Psoas muscle (tissue), 8 donors: ENCODE data around the gene ACTBL2. TPM values are rescaled to one million over a fixed set of nuclear protein-coding genes. Genes with fewer than 3 reads are reported as not detected.

ENCODE experiments used
- ATAC-seq, 4 donors: fragments of 200-7000 bp; cut with Tn5 transposase; one replicate each; pipeline ENCODE4 v1.9.1; 2020; ENCODE audit warnings: moderate library complexity in 3 of 4, mild to moderate bottlenecking in 2 of 4
- DNase-seq, 2 donors: peaks; one replicate each; pipeline ENCODE4 v3.0.0-alpha.2; 2020
- H3K27ac ChIP-seq: fragments of 200-600 bp; one replicate; pipeline ENCODE4 v1.8.0; 2022
- H3K27me3 ChIP-seq, 3 donors: fragments of 200-600 bp in 1 of 3; one replicate each; pipeline versions ENCODE4 v1.6.1 to v1.8.0; 2013 to 2022; ENCODE audit warnings: low read length in 2 of 3, mild to moderate bottlenecking in 2 of 3, moderate library complexity in 1 of 3; ENCODE audit not compliant: insufficient read depth in 3 of 3
- H3K36me3 ChIP-seq, 2 donors: fragments of 200-600 bp in 1 of 2; one replicate each; pipeline versions ENCODE4 v1.6.1 to v1.8.0; 2013 to 2022; ENCODE audit warnings: low read depth in 1 of 2, mild to moderate bottlenecking in 1 of 2, moderate library complexity in 1 of 2; ENCODE audit not compliant: insufficient read depth in 1 of 2
- H3K4me1 ChIP-seq: fragments of 200-600 bp; one replicate; pipeline ENCODE4 v1.8.0; 2022
- H3K4me3 ChIP-seq: fragments of 200-600 bp; one replicate; pipeline ENCODE4 v1.8.0; 2022; ENCODE audit warnings: mild to moderate bottlenecking
- H3K9me3 ChIP-seq: fragments of 200-600 bp; one replicate; pipeline ENCODE4 v1.8.0; 2022
- CTCF ChIP-seq: fragments of 200-600 bp; IDR thresholded peaks from one replicate; pipeline ENCODE4 v1.8.0; 2022; ENCODE audit warnings: antibody characterized with exemption
- WGBS, 3 donors: extraction: QIAGEN DNeasy Blood & Tissue Kit; methylation state at CpG; one replicate each; pipeline versions ENCODE4 v1.1.6 to v1.1.7; 2013; 5-methylcytosine and 5-hydroxymethylcytosine counted together
- intact Hi-C, 2 donors: fragments of 100-400 bp; cut with DNase I; formaldehyde crosslinking; loops; one replicate each; pipeline versions ENCODE4 v1.11.0 to v1.14.2; 2022
- polyA plus RNA-seq, 3 donors: library from polyadenylated mRNA; stranded (reverse); fragments of 200-250 nt; gene quantifications; one replicate each; pipeline ENCODE4 v1.2.3, GENCODE V29; 2013
- total RNA-seq, 4 donors: library from RNA; stranded (reverse); fragmentation: NEBNext Ultra II Directional in 2 of 4; extraction: Animal tissue kit (Norgen Biotek cat#: 25700) in 2 of 4; gene quantifications; one replicate each; pipeline versions ENCODE4 v1.2.1 to v1.2.4, GENCODE V29; 2021 to 2023
- donor health status: healthy with polysubstance abuse.
- donor health status: DM: no; HTN: no; CAD: no; lungs with moderate emphysema.
- donor health status: Bipolar disorder and iron deficiency.
- donor health status: healthy.
- donor health status: DM: yes; HTN: yes; CAD: no.
- donor health status: DM: no; HTN: no; CAD: no.
- donor health status: DM: no; HTN: no; CAD: no.
- donor health status: DM: yes; HTN: yes; CAD: no.

ACTBL2 gene
- total and polyA plus RNA-seq, 7 donors: not detected

- ATAC-seq (no peak), DNase-seq (no peak)
- WGBS, 3 donors: 49 to 63% (median 59%) methylated on average over 2 of the region's 2 CpGs
- H3K36me3 ChIP-seq: no peaks in the 10 kb centered on the region
- no peaks in the 10 kb centered on the region for H3K9me3 ChIP-seq
- H3K27me3 ChIP-seq: no peaks in the 10 kb centered on the region
- H3K27ac ChIP-seq: no peak overlapping the region
- no peak overlapping the region for H3K4me3 ChIP-seq
- intact Hi-C loops: loop anchor here in 1 of 2 donors (5.0 kb wide), 1 partner anchor 142 kb away; no protein-coding TSS in a partner anchor
- no peaks in the 10 kb centered on the region for H3K4me1 ChIP-seq
- TF ChIP-seq CTCF: no peak
Measured at GRCh38 chr5:57439601-57440000, 43.0 kb downstream of the ACTBL2 start.

- H3K27ac ChIP-seq: no peak overlapping the region
- H3K4me1 ChIP-seq: no peaks in the 10 kb centered on the region
- H3K4me3 ChIP-seq: no peak overlapping the region
- WGBS, 3 donors: 53 to 63% (median 61%) methylated on average over 8 of the region's 8 CpGs
- no peaks in the 10 kb centered on the region for H3K36me3 ChIP-seq
- ATAC-seq (no peak), DNase-seq (no peak)
- no peaks in the 10 kb centered on the region for H3K9me3 ChIP-seq
- no peak for TF ChIP-seq CTCF
- intact Hi-C loops: loop anchor here in 1 of 2 donors (5.0 kb wide), 1 partner anchor 141 kb away; no protein-coding TSS in a partner anchor
- no peaks in the 10 kb centered on the region for H3K27me3 ChIP-seq
Measured at GRCh38 chr5:57437976-57438805, 44.4 kb downstream of the ACTBL2 start.

GRCh38 chr5:57436586-57436985 is 46.0 kb downstream of the ACTBL2 start:
- 90 to 93% (median 92%) methylated on average over 1 of the region's 1 CpG for WGBS, 3 donors
- Histone ChIP-seq H3K4me1 (no peaks in the 10 kb centered on the region), H3K9me3 (no peaks in the 10 kb centered on the region), H3K27me3 (no peaks in the 10 kb centered on the region), H3K36me3 (no peaks in the 10 kb centered on the region), H3K27ac (no peak overlapping the region), H3K4me3 (no peak overlapping the region)
- intact Hi-C loops: loop anchor here in 1 of 2 donors (5.0 kb wide), 1 partner anchor 139 kb away; no protein-coding TSS in a partner anchor
- TF ChIP-seq CTCF: no peak
- DNase-seq (no peak), ATAC-seq (no peak)

- no peak for ATAC-seq
- no peak overlapping the region for H3K27ac ChIP-seq
- intact Hi-C loops: loop anchor here in 1 of 2 donors (5.0 kb wide), 1 partner anchor 138 kb away; no protein-coding TSS in a partner anchor
Measured at GRCh38 chr5:57435701-57436134, 46.9 kb downstream of the ACTBL2 start.

More at GRCh38 chr5:57435701-57436134, 46.9 kb downstream of the ACTBL2 start:
- no peak for DNase-seq
- no peaks in the 10 kb centered on the region for H3K27me3 ChIP-seq
- no peak for TF ChIP-seq CTCF
- WGBS, 3 donors: 57 to 66% (median 64%) methylated on average over 2 of the region's 2 CpGs
- H3K36me3 ChIP-seq: no peaks in the 10 kb centered on the region
- no peak overlapping the region for H3K4me3 ChIP-seq
- no peaks in the 10 kb centered on the region for H3K4me1 ChIP-seq
- no peaks in the 10 kb centered on the region for H3K9me3 ChIP-seq
